ENCODE results near the gene PPARGC1A.

The PPARGC1A gene

DNA sequence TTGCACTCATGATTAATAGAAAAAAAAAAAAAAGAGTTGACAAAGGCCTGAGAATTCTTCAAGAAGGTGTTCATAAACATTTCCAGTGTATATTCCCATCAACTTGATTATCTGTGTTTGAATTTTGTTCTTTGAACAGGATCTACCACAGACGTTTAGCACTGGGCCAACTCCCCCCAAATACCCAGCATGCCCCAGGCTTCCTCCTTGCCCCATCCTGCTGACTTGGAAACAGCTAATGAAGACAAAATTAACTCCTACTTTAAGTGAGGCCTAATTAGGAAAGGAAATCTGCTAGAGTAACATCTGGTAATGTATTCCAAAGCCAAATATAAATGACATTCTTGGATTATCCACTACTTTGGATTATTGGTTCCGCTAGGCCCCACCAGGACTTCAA is 52.5 kb downstream of the PPARGC1A start:
- no peak for DNase-seq

DNA sequence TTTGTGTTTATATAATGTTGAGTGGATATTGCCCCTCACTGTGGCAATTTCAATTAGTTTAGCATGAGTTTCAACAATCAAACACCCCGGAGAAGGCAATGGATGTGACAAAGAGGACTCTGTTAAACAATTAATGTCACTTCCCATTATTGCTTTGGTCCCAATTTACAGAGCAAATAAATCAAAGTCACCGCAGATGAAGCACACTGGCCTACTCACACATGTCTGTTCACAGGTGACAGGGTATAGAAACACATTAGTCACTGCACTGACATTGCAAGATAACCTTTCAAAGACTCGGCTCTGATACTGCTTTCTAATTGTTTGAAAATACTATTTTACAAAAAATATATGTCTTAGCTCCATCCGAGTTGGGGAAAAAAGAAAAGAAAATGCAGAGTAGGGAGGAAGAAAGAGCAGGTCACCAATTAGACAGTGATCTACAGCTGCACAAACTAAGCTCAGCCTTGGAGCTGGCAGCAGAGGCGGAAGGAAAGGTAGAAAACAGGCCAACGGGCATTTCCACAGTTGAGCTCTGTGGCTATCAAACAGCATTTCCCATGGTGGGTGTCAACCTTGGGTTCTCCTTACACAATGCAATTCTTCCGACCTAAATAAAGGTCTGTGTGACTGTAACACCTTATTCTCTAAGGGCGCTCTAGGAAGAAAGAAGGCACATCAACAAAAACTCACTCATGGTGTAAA is 53.9 kb downstream of the PPARGC1A start:
- no peak for DNase-seq

DNA sequence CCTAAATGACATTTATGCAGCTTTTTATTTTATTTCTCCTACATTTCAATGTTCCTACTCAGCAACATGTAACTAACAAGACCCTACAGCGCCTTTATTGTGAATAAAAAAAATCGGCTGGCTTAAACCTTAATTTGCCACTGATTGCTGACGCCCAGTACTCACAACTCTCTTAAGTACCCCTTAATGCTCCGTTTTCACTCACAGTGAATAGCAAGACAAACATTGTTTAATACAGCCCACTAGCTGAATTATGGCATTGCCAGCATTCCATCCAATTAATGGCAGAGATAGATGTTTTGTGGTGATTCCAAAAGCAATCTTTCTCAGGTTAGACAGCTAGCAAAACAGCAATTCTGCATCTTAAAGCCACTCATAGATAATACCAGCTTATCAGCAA is 61.1 kb downstream of the PPARGC1A start:
- DNase-seq: no peak

DNA sequence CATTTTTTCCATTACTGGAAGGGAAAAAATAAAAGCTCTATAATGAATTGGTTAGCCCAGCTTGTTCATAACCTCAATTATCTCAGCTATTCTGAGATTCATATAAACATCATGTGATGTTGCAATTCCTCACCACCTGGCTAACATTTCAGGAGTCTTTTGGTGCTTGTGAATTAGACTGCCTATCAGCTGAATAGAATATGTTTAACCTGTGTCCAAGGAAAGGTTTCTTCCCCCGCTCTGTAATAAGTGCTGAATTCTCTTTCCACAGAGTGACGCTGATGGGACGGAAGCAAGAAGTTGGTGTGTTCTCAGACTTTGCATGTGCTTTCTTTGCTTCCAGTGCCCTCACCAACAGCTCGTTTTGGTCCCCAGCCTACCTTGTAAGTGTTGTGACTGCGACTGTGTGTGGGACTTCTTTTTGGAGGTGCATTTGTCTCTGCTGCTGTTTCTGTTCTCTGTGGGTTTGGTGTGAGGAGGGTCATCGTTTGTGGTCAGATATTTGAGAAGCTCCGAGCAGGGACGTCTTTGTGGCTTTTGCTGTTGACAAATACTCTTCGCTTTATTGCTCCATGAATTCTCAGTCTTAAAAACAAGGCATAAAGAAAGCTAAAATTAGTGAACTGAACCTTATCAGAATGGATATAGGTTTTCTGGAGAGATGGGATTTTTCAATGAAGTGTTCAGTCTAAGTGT is 61.7 kb downstream of the PPARGC1A start:
- DNase-seq: no peak

DNA sequence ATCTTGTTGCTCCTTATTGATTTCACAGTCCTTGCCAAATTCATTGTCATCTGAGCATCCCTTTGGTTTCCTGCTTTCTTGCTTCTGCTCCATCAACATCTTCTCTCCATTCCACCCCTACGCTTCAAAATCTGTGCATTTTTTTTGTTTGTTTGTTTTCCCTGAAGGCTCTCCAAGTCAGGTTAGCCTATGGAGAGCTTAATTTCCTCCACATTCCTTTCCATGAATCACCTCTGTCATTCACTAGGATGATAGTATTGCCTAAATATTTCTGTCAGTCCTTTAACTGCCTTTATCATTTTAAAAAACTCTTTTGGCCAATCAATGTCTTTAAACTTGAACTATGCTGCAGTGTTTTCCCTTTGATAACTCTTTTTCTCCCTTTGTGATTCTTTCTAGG is 67.7 kb downstream of the PPARGC1A start:
- no peak for DNase-seq

DNA sequence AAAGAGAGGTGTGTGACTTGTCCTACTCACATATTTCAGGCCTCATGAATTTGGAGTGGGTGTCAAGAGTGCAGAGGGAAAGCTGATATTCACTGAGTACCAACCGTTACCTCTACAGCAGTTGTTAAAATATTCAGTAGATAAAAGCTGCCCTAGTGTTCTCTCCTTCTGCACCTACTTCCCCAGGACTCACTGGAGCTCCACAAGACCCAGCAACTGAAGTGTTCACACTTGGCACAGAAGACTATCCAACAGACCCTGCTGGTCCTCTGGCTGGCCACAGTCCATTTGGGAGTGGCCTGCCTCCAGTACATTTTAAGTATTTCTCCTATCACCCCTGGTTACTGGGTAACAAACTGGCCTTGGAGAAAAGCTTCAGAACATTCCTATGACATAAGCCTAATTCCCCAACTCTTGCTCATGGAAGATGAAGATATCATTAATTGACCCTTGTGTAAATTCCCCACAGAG is 70.8 kb downstream of the PPARGC1A start:
- no peak for DNase-seq

DNA sequence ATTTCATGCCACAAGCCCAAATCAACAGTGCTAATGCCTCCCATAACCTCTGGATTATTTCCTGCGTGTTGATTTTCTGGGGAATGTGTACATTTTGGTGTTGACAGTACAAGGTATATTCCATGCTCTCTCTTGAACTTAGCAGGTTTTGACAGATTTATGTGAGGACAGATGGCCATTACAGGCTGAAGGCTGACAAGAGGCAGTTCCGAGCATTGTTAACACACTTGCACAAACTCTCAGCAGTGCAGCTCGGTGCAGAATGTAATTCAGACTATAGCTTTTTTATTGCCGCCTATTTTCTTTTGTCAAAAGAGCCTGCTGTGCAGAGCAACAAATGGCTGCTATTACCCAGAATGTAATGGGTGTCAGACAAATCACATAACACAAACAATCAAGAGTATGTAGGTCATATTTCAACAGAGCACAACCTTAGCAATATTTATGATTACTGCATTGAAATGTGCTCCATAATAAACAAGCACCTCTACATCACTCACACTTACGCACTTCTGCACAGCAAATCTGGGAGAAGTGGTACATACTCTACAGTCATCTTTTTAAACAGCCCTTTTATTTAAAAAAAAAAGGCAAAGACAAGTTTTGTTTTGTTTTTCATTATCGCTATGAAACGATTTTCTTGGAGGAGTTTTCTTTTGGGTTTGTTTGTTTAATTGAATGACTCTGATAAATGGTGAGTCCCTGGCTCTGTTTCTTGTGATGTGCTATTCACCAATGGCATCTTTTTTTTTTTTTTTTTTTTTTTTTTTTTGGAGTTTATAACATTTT is 71.6 kb downstream of the PPARGC1A start:
- no peak for DNase-seq

DNA sequence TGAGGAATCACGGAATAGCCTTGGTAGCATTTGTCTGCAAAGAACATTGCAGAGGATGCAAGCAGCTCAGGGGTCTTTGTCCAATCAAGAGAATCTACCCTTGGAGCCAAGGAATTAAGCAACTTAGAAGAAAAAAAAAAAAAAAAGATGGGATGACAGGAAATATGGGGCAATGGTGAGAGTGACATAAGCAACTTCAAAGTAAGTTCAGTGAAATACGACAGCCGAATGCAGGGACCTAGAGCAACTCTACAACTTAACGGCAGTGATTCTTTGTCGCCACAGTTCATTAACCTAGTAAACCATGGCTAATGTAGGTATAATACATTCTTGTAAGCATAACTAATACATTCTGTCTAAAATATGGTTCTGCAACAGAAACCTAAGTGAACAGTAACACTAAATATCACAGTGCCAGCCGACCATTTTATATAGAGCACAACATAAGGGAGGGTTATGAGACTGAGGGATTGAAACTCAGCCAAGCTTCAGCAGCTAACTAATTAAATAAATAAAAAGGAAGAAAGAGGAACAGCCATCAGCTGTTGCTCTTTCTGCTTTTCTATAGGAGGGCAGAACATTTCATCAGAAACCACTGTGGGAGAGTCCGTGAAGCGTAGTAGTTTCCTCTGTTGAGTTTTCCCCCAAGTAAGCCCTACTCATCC is 74.7 kb downstream of the PPARGC1A start:
- DNase-seq: no peak

DNA sequence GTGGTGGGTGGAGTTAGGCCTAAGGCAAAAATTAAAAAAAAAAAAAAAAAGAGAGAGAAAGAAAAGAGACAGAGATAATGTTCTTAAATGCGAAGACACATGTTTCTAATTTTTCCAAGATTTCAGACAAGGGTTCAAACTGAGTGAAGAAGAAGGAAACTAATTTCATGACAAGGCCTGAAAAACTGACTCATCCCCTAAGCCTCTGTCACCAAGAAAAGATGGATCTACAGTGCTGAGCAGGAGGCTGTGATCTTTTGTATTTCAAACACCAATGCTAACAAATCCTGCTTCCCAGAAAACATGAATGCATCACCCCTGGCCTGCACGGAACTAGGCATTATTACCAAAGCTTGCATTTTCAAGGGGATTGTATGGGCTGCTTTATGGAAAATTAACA is 75.3 kb downstream of the PPARGC1A start:
- DNase-seq: no peak

DNA sequence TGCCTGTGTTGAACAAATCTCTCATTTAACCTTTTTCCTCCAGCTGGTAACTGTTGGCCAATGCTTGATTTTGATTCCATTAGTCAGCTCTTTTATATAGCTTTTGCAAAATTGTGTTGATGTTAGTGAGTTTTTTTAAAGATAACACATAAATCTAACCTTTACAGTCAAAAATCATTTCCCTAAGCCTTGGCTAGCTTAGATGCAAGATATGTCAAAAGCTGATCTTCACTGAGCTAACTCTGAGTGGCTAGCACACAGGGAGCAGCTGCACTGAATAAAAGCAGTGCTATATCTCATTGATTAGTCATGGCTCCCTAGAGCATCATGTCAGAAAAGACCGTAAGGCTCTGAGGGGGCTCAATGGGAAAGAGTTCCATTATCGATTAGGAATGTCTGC is 78.7 kb downstream of the PPARGC1A start:
- no peak for DNase-seq

DNA sequence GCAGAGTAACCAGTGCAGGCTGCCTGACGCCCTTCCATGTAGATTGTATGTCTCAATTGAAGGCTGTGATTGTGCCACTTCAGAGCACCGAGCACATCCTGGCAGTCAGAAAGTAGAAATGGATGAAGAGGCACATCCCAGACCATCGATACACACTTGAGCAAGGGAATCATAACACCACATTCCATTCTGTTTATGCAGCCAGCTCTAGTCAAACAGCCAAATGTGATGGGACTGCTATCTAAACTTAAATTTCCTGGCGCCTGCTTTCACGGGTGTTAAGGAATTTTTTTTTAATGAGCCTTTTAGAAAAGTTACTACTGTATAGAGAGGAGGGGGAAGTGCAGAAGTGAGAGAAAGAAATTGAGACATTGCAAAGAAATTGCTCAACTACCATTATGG is 84.4 kb downstream of the PPARGC1A start:
- DNase-seq: no peak

DNA sequence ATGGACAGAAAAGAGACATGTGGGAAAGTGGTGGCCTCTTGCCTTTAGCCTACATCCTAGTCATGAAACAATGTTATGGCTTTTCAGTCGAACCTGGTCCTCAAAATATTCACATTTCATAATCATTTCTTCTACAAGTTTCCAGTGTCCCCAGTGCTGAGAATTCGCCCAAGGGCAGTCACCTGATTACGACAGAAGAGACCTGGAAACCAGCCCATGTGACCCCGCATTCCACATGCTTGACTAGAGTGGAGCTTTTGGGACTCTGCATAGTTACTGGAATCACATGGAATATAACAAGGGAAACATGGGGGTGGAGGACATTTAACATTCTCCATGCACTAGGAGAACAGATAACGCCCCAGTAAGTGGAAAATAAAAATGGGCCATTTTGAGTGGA is 100.1 kb downstream of the PPARGC1A start:
- DNase-seq: no peak

DNA sequence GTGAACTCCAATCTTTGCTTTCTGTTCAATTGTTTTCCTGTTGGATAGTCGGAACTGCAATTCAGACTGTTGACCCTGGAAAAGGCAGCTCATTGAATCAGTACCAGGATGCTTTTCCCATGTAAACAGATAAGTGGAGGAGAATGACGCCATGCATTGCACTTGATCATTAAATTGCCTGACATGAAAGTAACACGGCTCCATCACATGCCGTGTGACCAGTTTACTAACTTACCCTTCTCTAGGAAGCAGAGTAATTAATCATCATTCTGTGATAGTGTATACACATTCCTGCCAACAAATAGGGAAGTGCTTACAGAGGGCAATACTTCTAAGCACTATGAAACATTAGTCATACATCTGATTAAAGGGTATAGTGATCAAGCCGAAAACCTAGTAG is 101.4 kb downstream of the PPARGC1A start:
- DNase-seq: no peak

DNA sequence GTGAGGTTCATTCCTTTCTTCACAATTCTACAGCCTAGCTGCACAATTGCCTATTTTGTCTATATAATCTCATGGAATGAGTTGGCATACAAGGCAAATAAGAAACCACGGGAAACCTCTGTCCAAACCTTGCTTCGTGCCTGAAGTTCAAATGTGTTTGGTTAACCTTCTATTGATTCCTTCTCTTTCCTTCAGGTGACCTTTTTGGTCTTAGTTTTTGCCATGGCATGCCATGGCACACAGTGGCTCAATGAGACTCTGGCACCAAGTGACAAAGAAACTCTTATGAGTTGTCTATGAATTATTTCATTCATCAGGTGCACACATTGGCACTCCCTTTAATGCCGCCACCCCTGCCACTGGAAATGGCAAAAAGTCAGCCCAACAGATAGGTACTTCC is 101.8 kb downstream of the PPARGC1A start:
- no peak for DNase-seq

DNA sequence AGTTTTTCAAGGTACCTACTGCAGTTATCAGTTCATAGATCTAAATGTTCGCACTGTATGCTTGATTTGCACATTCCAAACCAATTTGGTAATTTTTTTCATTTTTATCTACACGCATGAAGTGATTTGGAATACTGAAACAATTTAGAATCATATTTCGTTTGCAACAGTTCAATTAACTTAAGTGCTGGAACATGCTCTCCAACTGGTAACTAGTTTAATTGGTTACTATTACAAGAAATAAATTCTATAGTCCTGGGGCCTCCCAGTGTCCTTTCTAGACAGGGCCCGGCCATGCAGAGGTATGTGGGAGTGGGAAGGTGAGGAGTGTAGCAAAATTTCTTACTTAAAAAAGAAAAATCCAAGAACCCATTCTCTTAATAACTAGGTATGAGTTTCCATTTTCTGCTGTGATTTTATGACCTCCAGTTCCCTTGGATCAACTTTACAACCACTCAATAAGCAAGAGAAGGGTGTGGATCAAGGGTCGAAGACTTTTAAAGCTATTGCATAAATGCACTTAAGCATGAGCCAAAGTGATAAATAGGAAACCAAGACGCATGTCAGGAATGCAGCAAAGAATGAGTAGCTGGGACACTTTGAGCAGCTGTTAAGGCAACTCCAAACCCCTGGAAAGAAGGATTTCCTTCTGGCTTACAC is 106.9 kb downstream of the PPARGC1A start:
- DNase-seq: no peak

DNA sequence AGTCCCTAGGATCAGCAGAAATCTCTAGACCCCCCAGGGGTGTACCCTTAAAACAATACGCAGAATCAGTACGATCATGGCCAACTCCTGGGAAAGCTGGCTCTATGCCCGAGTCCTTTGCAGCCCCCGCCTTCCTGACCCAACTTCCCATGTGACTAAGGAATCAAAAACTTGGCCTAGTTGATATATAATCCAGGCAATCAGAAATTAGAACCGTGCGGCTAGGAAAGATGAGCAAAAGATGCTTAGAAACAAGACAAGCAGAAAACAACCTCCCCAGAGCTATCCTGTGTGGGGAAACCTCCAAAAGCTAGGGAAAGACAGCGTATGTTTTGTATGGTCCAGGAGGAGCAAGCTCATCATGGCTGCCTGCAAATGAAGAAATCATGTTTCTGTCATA is 110.0 kb downstream of the PPARGC1A start:
- no peak for DNase-seq

DNA sequence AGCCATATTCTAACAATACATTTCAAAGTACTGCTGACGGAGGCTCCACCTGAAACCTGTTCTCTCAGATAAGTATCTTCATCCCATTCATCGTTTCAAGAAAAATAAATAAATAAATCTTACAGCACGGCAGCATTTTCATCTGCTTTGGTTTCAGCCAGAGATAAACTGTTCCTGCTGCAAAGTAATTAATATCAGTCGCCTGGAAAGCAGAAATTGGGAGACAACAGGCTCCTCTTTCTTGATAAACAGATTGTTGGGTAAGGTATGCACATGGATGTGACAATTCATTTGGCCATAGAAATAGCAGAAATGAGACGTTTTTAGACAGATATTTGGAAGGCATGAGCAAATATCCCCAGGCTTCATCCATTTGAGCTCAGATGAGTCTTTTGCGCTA is 110.4 kb downstream of the PPARGC1A start:
- DNase-seq: no peak

DNA sequence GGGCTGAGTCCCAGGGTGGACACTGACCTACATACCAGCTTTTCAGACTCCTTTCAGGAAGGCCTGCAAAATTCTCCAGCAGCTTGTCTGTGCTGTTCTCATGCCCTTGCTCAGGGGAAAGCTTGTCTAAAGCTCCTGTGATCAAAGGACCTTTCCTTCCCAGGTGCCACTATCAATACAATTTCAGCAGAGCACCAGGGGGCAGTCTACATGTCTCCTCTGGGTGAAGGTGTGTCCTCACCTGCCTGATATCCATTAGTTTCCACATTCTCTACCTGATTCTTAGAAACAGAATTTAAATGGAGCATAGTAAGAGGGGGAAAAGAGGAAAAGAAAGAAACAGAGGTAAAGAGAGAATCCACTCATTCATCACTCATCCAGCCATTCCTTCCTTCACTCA is 114.2 kb downstream of the PPARGC1A start:
- no peak for DNase-seq

DNA sequence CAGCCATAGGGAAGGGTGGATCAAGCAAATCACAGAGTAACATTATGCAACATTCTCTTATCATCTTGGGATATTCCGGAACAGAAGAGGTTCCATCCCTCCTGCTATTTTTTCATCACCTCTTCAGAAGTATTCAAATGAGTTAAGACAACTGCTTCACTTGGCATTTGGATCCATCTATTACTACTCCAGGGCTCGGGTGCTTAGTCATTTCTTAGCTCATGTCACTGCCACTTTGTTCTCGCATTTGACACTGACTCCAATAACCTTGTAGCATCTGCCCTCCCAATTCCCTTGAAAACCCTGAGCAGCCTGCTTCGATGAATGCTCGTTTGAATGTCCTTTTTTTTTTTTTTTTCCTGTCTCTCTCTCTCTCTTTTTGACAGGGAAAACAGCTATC is 114.9 kb downstream of the PPARGC1A start:
- no peak for DNase-seq

DNA sequence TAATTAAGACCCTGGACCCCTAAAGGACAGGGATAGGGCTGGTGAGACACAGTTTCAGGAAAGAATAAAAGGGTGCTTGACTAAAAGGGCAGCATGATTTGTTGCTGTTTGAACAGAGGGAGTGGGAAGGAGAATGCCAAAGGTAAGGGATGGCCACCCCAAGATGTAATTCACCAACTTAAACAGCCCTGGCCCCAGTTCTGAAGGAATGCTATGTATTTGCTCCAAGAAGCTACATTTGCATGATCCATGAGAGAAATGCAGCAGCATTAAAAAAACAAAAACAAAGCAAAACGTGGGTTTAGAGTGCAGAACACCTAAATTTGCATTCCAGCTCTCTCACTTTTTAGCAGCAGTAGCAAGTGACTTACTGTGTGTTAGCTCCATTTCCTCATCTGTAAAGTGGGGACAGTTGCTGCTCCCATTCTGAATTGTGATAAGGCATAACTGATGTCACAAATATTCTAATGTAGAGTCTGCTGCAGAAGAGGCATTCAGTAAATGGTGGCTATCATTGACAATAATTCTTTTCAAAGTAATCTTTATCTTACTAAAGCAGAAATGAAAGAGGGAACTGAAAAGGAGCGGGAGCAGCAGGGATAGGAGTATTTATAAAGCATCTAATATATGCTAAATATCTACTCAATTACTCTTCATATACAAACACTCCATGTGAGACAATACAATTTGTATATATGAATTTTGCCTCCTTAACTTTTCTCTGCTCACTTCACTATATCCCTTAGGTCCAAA is 115.8 kb downstream of the PPARGC1A start:
- DNase-seq: no peak

DNA sequence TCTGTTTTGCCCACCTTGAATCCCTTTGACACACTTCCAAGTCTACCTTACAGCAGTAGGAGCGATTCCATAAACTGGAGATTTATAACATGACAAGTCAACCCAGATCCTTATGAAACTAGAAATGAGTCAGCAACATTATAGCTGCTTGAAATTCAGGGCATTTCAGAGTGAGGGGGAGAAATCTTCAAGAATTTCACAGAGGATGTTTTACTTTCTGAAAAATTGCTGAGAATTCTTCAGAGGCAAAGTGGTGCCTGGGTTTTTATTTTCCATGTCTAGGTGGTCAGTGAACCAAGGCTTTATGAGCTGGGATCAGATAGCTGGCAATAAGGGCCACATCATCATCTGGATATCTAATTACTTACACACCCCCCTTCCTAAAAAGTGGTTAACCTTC is 119.8 kb downstream of the PPARGC1A start:
- DNase-seq: no peak

DNA sequence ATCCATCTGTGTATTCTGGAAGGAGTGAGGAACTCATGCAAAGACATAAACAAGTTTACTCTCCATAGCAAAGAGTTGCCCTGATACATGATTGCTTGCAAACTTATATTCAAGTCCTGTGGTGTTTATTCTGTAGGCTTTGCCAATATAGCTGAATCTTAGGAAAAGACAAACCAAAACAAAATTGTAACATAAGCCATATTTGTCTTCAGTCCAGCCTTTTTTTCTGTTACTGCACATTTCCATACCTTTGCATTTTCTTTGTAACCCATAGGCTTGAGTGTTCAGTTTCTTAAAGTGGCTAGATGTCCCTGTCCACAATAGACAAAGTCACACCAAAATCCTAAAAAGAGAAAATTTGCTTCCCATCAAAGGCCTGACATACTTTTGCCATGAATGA is 120.4 kb downstream of the PPARGC1A start:
- DNase-seq: no peak
